HEK293T (cell line): Measurements from ENCODE around the gene CRAT.

Source experiments
- FOXM1 ChIP-seq: fragments of 450-650 bp; IDR thresholded peaks from 2 replicates; pipeline ENCODE4 v1.6.1; 2017; ENCODE audit warnings: mild to moderate bottlenecking, borderline replicate concordance
- SP1 ChIP-seq: fragments of 450-650 bp; IDR thresholded peaks from 2 replicates; pipeline ENCODE4 v1.6.1; 2017
- SUZ12 ChIP-seq: fragments of 450-650 bp; IDR thresholded peaks from 2 replicates; pipeline ENCODE4 v1.6.1; 2016; ENCODE audit warnings: mild to moderate bottlenecking

DNA sequence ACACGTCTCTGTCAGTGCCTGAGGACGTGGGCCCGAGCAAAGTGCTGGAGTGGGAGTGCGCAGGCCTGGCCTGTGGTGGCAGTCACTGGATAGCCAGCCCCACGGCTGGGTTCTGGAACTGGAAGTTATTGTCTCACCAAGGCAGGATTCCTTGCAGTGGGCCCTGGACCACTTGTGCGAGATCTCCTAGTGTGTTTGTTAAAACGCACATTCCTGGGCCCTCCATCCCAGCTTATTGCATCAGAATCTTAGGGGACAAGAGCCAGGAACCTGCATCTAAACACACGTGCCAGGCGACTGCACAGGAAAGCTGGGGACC lies 27.5 kb upstream of the CRAT start:
- TF ChIP-seq FOXM1 (no peak), SP1 (no peak), SUZ12 (no peak)
